GM12878 (cell line): ENCODE data around the gene VSTM2L. TPM values are rescaled to one million over a fixed set of nuclear protein-coding genes. Genes with fewer than 3 reads are reported as not detected.

Experiments
- ATAC-seq: fragments of 200-7000 bp; cut with Tn5 transposase; 3 replicates; pipeline ENCODE4 v1.9.1; 2020; ENCODE audit warnings: mild to moderate bottlenecking, moderate library complexity
- BruUV-seq: library from RNA; stranded (reverse); fragments of 400-500 nt; replicated peaks from 2 replicates; lab custom pipeline; 2021; lab: Mats Ljungman, UMichigan
- CTCF ChIA-PET: fragments of 300-600 bp; sonication (Branson Sonifier 250); formaldehyde crosslinking; extraction: SDS; loops from one replicate; lab custom pipeline; 2021; ENCODE audit warnings: inconsistent platforms; lab: Yijun Ruan, JAX
- POLR2A ChIA-PET: fragments of 350-600 bp; formaldehyde crosslinking; extraction: SDS; loops from one replicate; lab custom pipeline; 2021; ENCODE audit warnings: inconsistent platforms; lab: Charles Lee
- RAD21 ChIA-PET: fragments of 300-600 bp; sonication (Branson Sonifier 250); formaldehyde crosslinking; loops from one replicate; lab custom pipeline; 2023; ENCODE audit warnings: antibody characterized with exemption; ENCODE audit not compliant: unreplicated experiment; lab: Charles Lee
- SMC1A ChIA-PET: fragments of 300-600 bp; sonication (Branson Sonifier 250); formaldehyde crosslinking; loops from one replicate; lab custom pipeline; 2023; ENCODE audit not compliant: unreplicated experiment, uncharacterized antibody; lab: Charles Lee
- DNase-seq: peaks from one replicate; pipeline ENCODE4 v3.0.0-alpha.2; 2011; ENCODE audit warnings: low read depth, low spot score
- FAIRE-seq: peaks from 3 replicates; lab custom pipeline; 2011; peaks lifted over from hg19 to GRCh38; lab: Jason Lieb, UNC
- H2AFZ ChIP-seq: 2 replicates; pipeline ENCODE4 v1.6.0; 2011; ENCODE audit warnings: low read depth, low read length, control low read depth; ENCODE audit not compliant: control insufficient read depth
- H3K27ac ChIP-seq: 2 replicates; pipeline ENCODE4 v1.5.1; 2011; ENCODE audit warnings: control low read depth; ENCODE audit not compliant: control insufficient read depth, insufficient read depth
- H3K27me3 ChIP-seq, 2 experiments: replicated peaks in 1 of 2; 2 replicates each; pipeline versions ENCODE4 v1.6.0 to v1.6.1; 2011; ENCODE audit warnings: low read length in 1 of 2; ENCODE audit not compliant: control insufficient read depth in 2 of 2, insufficient read depth in 2 of 2
- H3K36me3 ChIP-seq, 2 experiments: 2 replicates each; pipeline ENCODE4 v1.5.1; 2011; ENCODE audit warnings: low read length in 1 of 2; ENCODE audit not compliant: control insufficient read depth in 2 of 2, insufficient read depth in 2 of 2
- H3K4me1 ChIP-seq: 2 replicates; pipeline ENCODE4 v1.6.1; 2011; ENCODE audit warnings: mild to moderate bottlenecking, low read length, moderate library complexity, mixed read lengths; ENCODE audit not compliant: control insufficient read depth, insufficient read depth
- H3K4me2 ChIP-seq: 2 replicates; pipeline ENCODE4 v1.6.0; 2011; ENCODE audit warnings: control low read depth; ENCODE audit not compliant: control insufficient read depth, insufficient read depth
- H3K4me3 ChIP-seq: fragments of 200-600 bp; sonication (generic); 2 replicates; pipeline ENCODE4 v1.5.1; 2016
- H3K79me2 ChIP-seq: 2 replicates; pipeline ENCODE4 v1.6.0; 2011; ENCODE audit warnings: low read length; ENCODE audit not compliant: control insufficient read depth, insufficient read depth
- H3K9ac ChIP-seq: 2 replicates; pipeline ENCODE4 v1.8.0; 2011; ENCODE audit warnings: low read length, control low read depth, mixed read lengths; ENCODE audit not compliant: control insufficient read depth, insufficient read depth
- H3K9me3 ChIP-seq: replicated peaks from 3 replicates; pipeline ENCODE4 v1.5.1; 2011; ENCODE audit warnings: mild to moderate bottlenecking, low read length; ENCODE audit not compliant: control insufficient read depth, insufficient read depth
- H4K20me1 ChIP-seq: 2 replicates; pipeline ENCODE4 v1.6.0; 2011; ENCODE audit not compliant: control insufficient read depth, insufficient read depth
- CHD4 ChIP-seq: fragments of 200-600 bp; sonication (generic); IDR thresholded peaks from 2 replicates; pipeline ENCODE4 v1.6.1; 2016; ENCODE audit warnings: mild to moderate bottlenecking
- LARP7 ChIP-seq: fragments of 450-650 bp; IDR thresholded peaks from 2 replicates; pipeline ENCODE4 v1.6.1; 2017; ENCODE audit warnings: mild to moderate bottlenecking
- MEF2B ChIP-seq: fragments of 450-650 bp; IDR thresholded peaks from 2 replicates; pipeline ENCODE4 v1.6.1; 2018; ENCODE audit warnings: mild to moderate bottlenecking, moderate library complexity; ENCODE audit not compliant: partially characterized antibody, poor library complexity, severe bottlenecking
- MYC ChIP-seq: IDR thresholded peaks from 2 replicates; pipeline ENCODE4 v1.6.1; 2011; ENCODE audit warnings: mild to moderate bottlenecking, low read length, moderate library complexity, inconsistent platforms; ENCODE audit not compliant: insufficient read depth, insufficient replicate concordance, insufficient read length, severe bottlenecking
- PAX5 ChIP-seq: IDR thresholded peaks from 2 replicates; pipeline ENCODE4 v1.6.1; 2011; ENCODE audit warnings: low read depth, low read length, borderline replicate concordance
- RAD21 ChIP-seq: IDR thresholded peaks from 2 replicates; pipeline ENCODE4 v1.6.1; 2011; ENCODE audit warnings: mild to moderate bottlenecking, low read depth, low read length, moderate library complexity; ENCODE audit not compliant: insufficient read depth
- RCOR1 ChIP-seq: conservative IDR thresholded peaks from 2 replicates; pipeline ENCODE4 v1.6.1; 2012; ENCODE audit warnings: low read depth, low read length, improper control_type of control experiment
- SRF ChIP-seq, 2 experiments: IDR thresholded peaks; 2 replicates each; pipeline ENCODE4 v1.6.1; 2011; ENCODE audit warnings: low read depth in 2 of 2, low read length in 2 of 2, mild to moderate bottlenecking in 1 of 2, moderate library complexity in 1 of 2
- TARDBP ChIP-seq: IDR thresholded peaks from 2 replicates; pipeline ENCODE4 v1.6.1; 2016; ENCODE audit warnings: borderline replicate concordance
- TBL1XR1 ChIP-seq: IDR thresholded peaks from 2 replicates; pipeline ENCODE4 v1.6.1; 2012; ENCODE audit warnings: low read depth, low read length, improper control_type of control experiment
- ZNF384 ChIP-seq: IDR thresholded peaks from 2 replicates; pipeline ENCODE4 v1.6.1; 2012; ENCODE audit warnings: low read depth, mild to moderate bottlenecking, low read length, improper control_type of control experiment, borderline replicate concordance
- WGBS: methylation state at CpG from one replicate; pipeline ENCODE4 v1.1.6; 2016; ENCODE audit warnings: low lambda C conversion rate; ENCODE audit not compliant: insufficient replicate concordance, insufficient coverage; ENCODE audit errors: missing lambda C conversion rate; 5-methylcytosine and 5-hydroxymethylcytosine counted together
- in situ Hi-C: fragments of 300-500 bp; cut with MboI; formaldehyde crosslinking; loops from 9 replicates; pipeline ENCODE4 v1.14.3; 2018; ENCODE audit warnings: mixed read lengths
- intact Hi-C: fragments of 100-400 bp; cut with micrococcal nuclease; formaldehyde crosslinking; loops from one replicate; pipeline ENCODE4 v1.14.2; 2022; ENCODE audit not compliant: unreplicated experiment
- polyA plus RNA-seq, 11 experiments: library from polyadenylated mRNA; depleted of rRNA in 4 of 11; unstranded in 6 of 11; stranded (reverse) in 5 of 11; fragments of >200 nt; fragmentation: Nextera tagmentation in 4 of 11; fragmentation: Illumina TruSeq in 1 of 11; extraction: Ambion mirVana in 4 of 11; extraction: Trizol in 1 of 11; gene quantifications; 1 replicate in 1 of 11; 2 replicates in 10 of 11; pipeline versions ENCODE4 v1.2.1 to v1.2.3, GENCODE V29; 2011 to 2016; ENCODE audit warnings: inconsistent platforms in 2 of 11, missing spikeins in 2 of 11, low read depth in 1 of 11
- total RNA-seq, 4 experiments: library from RNA; depleted of rRNA in 3 of 4; stranded (reverse); fragments of >200 nt in 3 of 4; fragmentation: Illumina TruSeq in 1 of 4; extraction: Trizol in 1 of 4; gene quantifications; 2 replicates each; pipeline versions ENCODE4 v1.2.1 to v1.2.3, GENCODE V29; 2013 to 2021
- TF ChIP-seq, protein P1 (sequence below): fragments of 450-650 bp; IDR thresholded peaks from 2 replicates; pipeline ENCODE4 v1.6.1; 2017; ENCODE audit warnings: low read depth, mild to moderate bottlenecking, moderate library complexity
- TF ChIP-seq, protein P2 (sequence below): IDR thresholded peaks from 2 replicates; pipeline ENCODE4 v1.6.1; 2012; ENCODE audit warnings: low read length, inconsistent platforms
- TF ChIP-seq, protein P3 (sequence below): IDR thresholded peaks from 2 replicates; pipeline ENCODE4 v1.6.1; 2011; ENCODE audit warnings: low read depth, mild to moderate bottlenecking, low read length, moderate library complexity, borderline replicate concordance; ENCODE audit errors: extremely low read depth
- TF ChIP-seq, protein P4 (sequence below): fragments of 450-650 bp; formaldehyde crosslinking; IDR thresholded peaks from 2 replicates; pipeline ENCODE4 v1.4.0; 2020; ENCODE audit warnings: mild to moderate bottlenecking, moderate library complexity

The VSTM2L gene
- total and polyA plus RNA-seq, 10 of the 15 experiments (the other 5 are each of a cell fraction or from before 2014, with no cell fraction given): 0.05 to 1.5 (median 0.63) TPM; not detected in 2

DNA sequence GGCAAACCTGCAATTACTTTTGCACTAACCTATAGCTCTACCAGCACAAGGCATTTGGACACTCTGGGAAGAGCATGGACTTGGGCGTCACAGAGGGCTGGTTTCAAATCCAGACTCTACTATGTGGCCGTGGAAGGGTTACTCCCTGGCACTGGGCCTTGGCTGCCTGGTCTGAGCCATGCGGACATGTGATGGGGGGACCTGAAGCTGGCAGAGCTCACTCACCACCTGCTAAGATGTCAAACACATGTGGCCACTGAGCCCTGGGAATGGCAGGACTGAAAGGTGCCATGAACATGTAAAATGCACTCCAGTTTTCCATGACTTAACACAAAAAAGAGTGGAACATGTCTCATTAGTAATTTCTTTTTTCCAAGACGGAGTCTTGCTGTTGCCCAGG lies 23.7 kb downstream of the VSTM2L start (continued):
- TF ChIP-seq, protein P1, sequence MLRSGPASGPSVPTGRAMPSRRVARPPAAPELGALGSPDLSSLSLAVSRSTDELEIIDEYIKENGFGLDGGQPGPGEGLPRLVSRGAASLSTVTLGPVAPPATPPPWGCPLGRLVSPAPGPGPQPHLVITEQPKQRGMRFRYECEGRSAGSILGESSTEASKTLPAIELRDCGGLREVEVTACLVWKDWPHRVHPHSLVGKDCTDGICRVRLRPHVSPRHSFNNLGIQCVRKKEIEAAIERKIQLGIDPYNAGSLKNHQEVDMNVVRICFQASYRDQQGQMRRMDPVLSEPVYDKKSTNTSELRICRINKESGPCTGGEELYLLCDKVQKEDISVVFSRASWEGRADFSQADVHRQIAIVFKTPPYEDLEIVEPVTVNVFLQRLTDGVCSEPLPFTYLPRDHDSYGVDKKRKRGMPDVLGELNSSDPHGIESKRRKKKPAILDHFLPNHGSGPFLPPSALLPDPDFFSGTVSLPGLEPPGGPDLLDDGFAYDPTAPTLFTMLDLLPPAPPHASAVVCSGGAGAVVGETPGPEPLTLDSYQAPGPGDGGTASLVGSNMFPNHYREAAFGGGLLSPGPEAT: no peak
- no peak for TF ChIP-seq SRF (IDR thresholded peaks at IDR 0.05; ENCODE audit: low read depth in 2 of 2, low read length in 2 of 2)
- TF ChIP-seq, protein P2, sequence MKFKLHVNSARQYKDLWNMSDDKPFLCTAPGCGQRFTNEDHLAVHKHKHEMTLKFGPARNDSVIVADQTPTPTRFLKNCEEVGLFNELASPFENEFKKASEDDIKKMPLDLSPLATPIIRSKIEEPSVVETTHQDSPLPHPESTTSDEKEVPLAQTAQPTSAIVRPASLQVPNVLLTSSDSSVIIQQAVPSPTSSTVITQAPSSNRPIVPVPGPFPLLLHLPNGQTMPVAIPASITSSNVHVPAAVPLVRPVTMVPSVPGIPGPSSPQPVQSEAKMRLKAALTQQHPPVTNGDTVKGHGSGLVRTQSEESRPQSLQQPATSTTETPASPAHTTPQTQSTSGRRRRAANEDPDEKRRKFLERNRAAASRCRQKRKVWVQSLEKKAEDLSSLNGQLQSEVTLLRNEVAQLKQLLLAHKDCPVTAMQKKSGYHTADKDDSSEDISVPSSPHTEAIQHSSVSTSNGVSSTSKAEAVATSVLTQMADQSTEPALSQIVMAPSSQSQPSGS: no peak

DNA sequence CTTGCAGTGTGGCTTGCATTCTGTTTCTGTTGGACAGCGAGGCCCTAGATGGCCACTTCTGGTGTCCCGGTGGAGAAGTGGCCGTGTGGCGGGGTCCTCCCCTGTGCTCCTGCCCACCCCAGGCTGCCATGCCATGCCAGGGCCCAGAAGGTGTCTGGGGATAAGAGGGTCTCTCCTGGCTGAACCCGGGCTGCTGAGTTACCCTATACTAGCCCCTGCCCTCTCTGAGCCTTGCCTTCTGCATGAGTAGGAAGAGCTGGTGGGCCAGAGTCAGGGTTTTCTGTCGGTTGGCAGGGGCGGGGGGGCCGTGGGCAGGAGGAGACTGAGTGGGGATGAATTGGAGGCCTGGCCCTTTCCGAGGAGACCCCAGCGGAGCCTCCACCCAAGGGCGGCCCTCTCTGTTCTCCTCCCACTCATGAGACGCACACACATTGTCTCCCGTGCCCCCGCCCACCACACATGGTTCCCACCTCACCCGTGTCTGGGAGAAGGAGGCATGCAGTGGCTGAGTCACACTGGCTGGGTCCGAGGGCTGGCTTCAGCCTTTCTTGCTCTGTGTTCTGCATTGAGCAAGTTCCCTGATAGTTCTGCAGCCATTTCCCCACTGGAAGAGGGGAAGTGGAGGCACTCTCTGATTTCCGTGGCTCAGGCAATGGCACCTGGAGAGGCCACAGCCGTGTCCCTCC lies 24.6 kb downstream of the VSTM2L start:
- ChIA-PET SMC1A (no interaction called here), RAD21 (no interaction called here), POLR2A (no interaction called here), CTCF (no interaction called here)
- Histone ChIP-seq H3K9me3 (no peaks in the 10 kb centered on the region), H3K4me3 (no peak overlapping the region), H3K4me1 (peaks cover 3% of the 10 kb centered on the region), H3K27ac (no peak overlapping the region), H3K79me2 (no peaks in the 10 kb centered on the region), H3K9ac (no peak overlapping the region), H3K27me3 (peaks cover 0 to 1% of the 10 kb centered on the region in 2 experiments; a peak in 1 of 4 replicates), H4K20me1 (no peaks in the 10 kb centered on the region), H2AFZ (no peak overlapping the region), H3K4me2 (no peak overlapping the region), H3K36me3 (no peaks in the 10 kb centered on the region)
- WGBS: 62% methylated on average over 15 of the region's 18 CpGs
- intact Hi-C loops (no loop called here), in situ Hi-C loops (no loop called here)
- FAIRE-seq: no peak
- no peak for ATAC-seq
- DNase-seq: no peak
- BruUV-seq: no TSS peak
- no peak for TF ChIP-seq MEF2B
- no peak for TF ChIP-seq CHD4
- TF ChIP-seq LARP7: no peak
- TF ChIP-seq, protein P3, sequence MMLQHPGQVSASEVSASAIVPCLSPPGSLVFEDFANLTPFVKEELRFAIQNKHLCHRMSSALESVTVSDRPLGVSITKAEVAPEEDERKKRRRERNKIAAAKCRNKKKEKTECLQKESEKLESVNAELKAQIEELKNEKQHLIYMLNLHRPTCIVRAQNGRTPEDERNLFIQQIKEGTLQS: no peak
- TF ChIP-seq, protein P4, sequence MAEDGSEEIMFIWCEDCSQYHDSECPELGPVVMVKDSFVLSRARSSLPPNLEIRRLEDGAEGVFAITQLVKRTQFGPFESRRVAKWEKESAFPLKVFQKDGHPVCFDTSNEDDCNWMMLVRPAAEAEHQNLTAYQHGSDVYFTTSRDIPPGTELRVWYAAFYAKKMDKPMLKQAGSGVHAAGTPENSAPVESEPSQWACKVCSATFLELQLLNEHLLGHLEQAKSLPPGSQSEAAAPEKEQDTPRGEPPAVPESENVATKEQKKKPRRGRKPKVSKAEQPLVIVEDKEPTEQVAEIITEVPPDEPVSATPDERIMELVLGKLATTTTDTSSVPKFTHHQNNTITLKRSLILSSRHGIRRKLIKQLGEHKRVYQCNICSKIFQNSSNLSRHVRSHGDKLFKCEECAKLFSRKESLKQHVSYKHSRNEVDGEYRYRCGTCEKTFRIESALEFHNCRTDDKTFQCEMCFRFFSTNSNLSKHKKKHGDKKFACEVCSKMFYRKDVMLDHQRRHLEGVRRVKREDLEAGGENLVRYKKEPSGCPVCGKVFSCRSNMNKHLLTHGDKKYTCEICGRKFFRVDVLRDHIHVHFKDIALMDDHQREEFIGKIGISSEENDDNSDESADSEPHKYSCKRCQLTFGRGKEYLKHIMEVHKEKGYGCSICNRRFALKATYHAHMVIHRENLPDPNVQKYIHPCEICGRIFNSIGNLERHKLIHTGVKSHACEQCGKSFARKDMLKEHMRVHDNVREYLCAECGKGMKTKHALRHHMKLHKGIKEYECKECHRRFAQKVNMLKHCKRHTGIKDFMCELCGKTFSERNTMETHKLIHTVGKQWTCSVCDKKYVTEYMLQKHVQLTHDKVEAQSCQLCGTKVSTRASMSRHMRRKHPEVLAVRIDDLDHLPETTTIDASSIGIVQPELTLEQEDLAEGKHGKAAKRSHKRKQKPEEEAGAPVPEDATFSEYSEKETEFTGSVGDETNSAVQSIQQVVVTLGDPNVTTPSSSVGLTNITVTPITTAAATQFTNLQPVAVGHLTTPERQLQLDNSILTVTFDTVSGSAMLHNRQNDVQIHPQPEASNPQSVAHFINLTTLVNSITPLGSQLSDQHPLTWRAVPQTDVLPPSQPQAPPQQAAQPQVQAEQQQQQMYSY (CRISPR knock-in tag): no peak
- TF ChIP-seq TBL1XR1: no peak
- no peak for TF ChIP-seq ZNF384
- TF ChIP-seq MYC: no peak
- no peak for TF ChIP-seq PAX5
- TF ChIP-seq RAD21: no peak
- TF ChIP-seq TARDBP: no peak
- TF ChIP-seq RCOR1: no peak
